ENCODE measurements around the gene ITGB4. TPM values are rescaled to one million over a fixed set of nuclear protein-coding genes. Genes with fewer than 3 reads are reported as not detected.

ITGB4 gene
- total RNA-seq, 2 experiments from 2014 or later, result 0.69 to 1.8 TPM

DNA sequence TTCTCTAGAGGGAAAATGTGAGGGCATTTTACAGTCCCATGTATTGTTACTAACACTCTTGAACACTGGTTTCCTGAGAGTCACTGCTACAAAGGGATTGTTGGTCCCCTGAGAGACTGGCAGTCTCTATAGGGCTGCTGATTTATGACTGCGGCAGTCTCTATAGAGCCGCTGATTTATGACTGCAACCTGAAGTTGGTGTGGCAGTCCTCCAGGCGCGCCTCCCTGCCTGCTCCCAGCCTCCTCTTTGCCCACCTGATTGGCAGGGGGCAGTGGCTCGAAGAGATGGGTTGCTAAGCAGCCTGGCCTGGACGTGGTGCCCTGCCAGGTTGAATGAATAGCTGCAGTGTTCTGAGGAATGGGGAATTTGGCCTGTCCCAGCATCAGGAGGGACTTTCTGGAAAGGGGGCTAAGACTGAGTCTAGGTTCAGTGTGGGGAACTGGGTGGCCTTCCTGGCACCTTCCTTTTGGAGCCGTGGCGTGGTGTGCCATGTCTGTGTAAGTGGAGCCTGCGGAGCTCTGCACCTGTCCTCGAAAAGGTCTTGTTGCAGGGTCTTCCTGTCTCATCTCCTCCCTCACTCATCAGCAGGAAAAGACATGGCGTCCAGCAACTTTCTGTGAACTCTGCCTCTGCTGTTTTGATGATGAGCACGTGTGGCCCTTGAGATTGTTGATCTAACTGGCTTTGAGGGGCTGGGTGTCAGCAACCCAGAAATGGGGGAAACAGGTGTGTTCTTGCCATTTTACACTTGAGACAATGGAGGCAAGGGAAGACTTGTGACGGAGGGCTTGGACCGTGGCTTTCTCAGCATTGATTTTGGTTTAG, 29.2 kb upstream of the ITGB4 start:
- H3K27me3 Mint-ChIP-seq, result no peaks in the 10 kb centered on the region
- H3K27ac Mint-ChIP-seq, result peak overlapping the region; percentile 80
- peaks cover 48% of the 10 kb centered on the region for H3K36me3 Mint-ChIP-seq (ENCODE audit: low read depth)
- peak; percentile 15 for ATAC-seq
- no peak overlapping the region for H3K4me3 Mint-ChIP-seq
- ChIA-PET CTCF (interaction anchor here (1.6 to 25.7 kb wide), 3 partner anchors 56 to 62 kb away, joined by 6 to 347 read pairs (median 7); partner anchors contain the start of gene SMIM5), POLR2A (interaction anchor here (0.6 to 1.6 kb wide), 3 partner anchors 10 to 469 kb away, joined by 3 to 5 read pairs (median 4); no protein-coding TSS in a partner anchor)
- no peak for DNase-seq
- peaks cover 49% of the 10 kb centered on the region for H3K4me1 Mint-ChIP-seq (ENCODE audit: low read depth)
- TF ChIP-seq, protein P1, sequence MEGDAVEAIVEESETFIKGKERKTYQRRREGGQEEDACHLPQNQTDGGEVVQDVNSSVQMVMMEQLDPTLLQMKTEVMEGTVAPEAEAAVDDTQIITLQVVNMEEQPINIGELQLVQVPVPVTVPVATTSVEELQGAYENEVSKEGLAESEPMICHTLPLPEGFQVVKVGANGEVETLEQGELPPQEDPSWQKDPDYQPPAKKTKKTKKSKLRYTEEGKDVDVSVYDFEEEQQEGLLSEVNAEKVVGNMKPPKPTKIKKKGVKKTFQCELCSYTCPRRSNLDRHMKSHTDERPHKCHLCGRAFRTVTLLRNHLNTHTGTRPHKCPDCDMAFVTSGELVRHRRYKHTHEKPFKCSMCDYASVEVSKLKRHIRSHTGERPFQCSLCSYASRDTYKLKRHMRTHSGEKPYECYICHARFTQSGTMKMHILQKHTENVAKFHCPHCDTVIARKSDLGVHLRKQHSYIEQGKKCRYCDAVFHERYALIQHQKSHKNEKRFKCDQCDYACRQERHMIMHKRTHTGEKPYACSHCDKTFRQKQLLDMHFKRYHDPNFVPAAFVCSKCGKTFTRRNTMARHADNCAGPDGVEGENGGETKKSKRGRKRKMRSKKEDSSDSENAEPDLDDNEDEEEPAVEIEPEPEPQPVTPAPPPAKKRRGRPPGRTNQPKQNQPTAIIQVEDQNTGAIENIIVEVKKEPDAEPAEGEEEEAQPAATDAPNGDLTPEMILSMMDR (IDR thresholded peaks at IDR 0.05), result no peak
- no peaks in the 10 kb centered on the region for H3K9me3 Mint-ChIP-seq
- intact Hi-C loops (cut with micrococcal nuclease), result no loop called here

DNA sequence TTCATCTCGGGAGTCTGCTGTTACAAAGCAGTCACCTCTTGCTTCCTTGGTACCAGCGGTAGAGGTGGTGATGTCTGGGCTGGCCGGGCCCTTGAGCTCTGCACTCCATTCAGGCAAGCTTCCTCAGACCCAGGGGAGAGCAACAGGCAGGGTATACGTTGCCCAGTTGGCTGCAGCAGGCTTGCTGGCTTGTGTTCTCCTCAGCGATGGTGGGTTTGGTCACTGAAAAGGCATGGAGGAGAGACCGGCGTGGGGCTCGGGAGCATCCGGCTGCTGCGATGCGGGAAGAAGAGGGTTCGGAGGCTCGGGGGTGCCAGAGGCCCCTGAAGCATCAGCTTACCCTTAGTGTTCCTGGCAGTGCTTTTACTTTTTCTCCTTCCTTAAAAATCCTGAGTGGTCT, 28.3 kb upstream of the ITGB4 start:
- H3K36me3 Mint-ChIP-seq (ENCODE audit: low read depth), result peaks cover 41% of the 10 kb centered on the region
- intact Hi-C loops (cut with micrococcal nuclease), result no loop called here
- TF ChIP-seq, protein P1 (IDR thresholded peaks at IDR 0.05), result no peak
- H3K4me1 Mint-ChIP-seq (ENCODE audit: low read depth), result peaks cover 42% of the 10 kb centered on the region
- no peaks in the 10 kb centered on the region for H3K9me3 Mint-ChIP-seq
- ChIA-PET CTCF (interaction anchor here (0.8 to 25.7 kb wide), 2 partner anchors 41 to 55 kb away, joined by 3 to 347 read pairs; no protein-coding TSS in a partner anchor), POLR2A (interaction anchor here (1.6 kb wide), 1 partner anchor 11 kb away, joined by 5 read pairs; no protein-coding TSS in a partner anchor)
- DNase-seq, result no peak
- H3K4me3 Mint-ChIP-seq, result no peak overlapping the region
- no peaks in the 10 kb centered on the region for H3K27me3 Mint-ChIP-seq
- H3K27ac Mint-ChIP-seq, result no peak overlapping the region
- ATAC-seq, result no peak

DNA sequence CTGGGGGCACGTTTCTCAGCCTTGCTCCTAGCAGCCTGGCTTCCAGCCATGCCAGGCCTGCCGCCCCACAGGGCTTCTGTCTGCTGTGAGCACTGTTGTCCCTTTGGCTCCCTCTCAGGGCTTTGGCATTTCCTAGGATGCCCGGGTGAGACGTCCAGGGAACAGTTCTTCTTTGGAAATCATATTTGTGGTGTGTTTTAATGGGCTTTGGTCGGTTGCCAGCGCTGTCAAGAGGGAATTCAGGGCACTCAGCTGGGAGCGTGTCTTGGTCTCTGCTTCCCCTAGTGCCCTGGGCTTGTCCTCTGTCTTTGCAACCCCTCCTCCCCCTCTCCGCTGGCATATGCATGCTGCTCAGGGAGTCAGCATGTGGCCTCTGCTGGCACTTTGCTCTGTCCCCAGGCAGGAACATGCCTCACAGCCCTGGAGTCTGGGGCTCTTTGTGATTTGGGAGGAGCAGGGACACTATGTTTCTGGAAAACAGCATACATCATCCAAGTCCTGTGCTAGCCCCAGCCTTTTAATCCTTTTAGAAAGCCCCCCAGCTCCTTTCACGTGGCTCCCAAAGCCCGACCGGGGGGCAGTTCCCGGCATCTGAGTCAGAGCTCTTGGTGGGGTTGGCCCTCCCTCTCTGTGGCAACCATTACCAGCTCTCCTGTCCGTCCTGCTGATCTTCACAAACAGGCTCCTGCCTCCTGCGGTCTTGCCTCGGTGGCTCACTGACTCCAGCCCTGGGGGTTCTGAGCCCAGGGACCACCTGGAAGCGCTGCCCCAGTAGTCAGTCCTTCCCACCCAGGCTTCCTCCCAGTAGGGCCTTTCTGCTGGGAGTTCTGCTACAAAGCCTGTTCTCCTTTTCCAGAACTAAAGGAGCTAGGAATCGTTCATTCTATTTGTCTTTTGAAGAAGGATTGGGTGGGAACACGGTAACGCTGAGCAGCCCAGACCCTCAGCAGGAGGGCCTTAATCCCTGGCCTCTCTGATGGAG, 27.5 kb upstream of the ITGB4 start:
- POLR2A ChIA-PET, result no interaction called here
- DNase-seq (no peak), ATAC-seq (no peak)
- Mint-ChIP-seq H3K27ac (no peak overlapping the region), H3K27me3 (no peaks in the 10 kb centered on the region), H3K4me3 (no peak overlapping the region), H3K9me3 (no peaks in the 10 kb centered on the region), H3K36me3 (ENCODE audit: low read depth) (peaks cover 36% of the 10 kb centered on the region), H3K4me1 (ENCODE audit: low read depth) (peaks cover 34% of the 10 kb centered on the region)
- intact Hi-C loops (cut with micrococcal nuclease), result no loop called here
- CTCF ChIA-PET, result interaction anchor here (0.8 to 25.7 kb wide), 3 partner anchors 11 to 54 kb away, joined by 3 to 347 read pairs (median 3); no protein-coding TSS in a partner anchor
- TF ChIP-seq, protein P1 (IDR thresholded peaks at IDR 0.05), result no peak

DNA sequence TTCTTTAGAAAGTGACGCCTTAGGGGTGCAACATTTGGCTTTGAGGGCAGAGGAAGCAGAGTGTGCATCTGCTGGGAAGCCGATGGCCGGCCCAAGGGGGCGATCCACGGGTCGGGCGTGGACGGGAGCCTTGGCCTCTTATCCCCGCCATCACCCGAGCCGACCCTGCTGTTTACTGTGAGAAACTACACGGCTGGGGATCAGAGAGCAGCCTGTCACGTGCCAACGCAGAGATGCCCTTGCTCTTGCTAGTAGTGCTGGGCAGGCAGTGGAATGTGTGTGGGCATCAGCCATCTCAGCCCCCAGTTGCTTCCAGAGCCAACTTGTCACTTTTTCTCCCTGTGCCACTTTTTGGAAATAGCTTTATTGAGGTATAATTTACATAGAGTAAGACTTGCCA, 26.7 kb upstream of the ITGB4 start:
- Mint-ChIP-seq H3K36me3 (ENCODE audit: low read depth) (peaks cover 37% of the 10 kb centered on the region), H3K4me3 (no peak overlapping the region), H3K4me1 (ENCODE audit: low read depth) (peaks cover 26% of the 10 kb centered on the region), H3K27me3 (no peaks in the 10 kb centered on the region), H3K9me3 (no peaks in the 10 kb centered on the region), H3K27ac (no peak overlapping the region)
- intact Hi-C loops (cut with micrococcal nuclease), result no loop called here
- TF ChIP-seq, protein P1 (IDR thresholded peaks at IDR 0.05), result no peak
- POLR2A ChIA-PET, result interaction anchor here (1.2 kb wide), 1 partner anchor 55 kb away, joined by 3 read pairs; no protein-coding TSS in a partner anchor
- CTCF ChIA-PET, result interaction anchor here (1.3 to 25.7 kb wide), 2 partner anchors 12 to 53 kb away, joined by 3 to 347 read pairs; no protein-coding TSS in a partner anchor
- DNase-seq (no peak), ATAC-seq (no peak)
